Activated CD4-positive, alpha-beta T cell treated with anti-CD3 and anti-CD28 coated beads, Interleukin-2, amount 50 U/mL, for 48 hours (primary cell): Measurements from ENCODE around the gene NHERF1.
A peak's percentile ranks its signal among the peaks of the same experiment; 100 is the strongest.

Source experiments
- DNase-seq, 2 experiments: peaks; one replicate each; pipeline ENCODE4 v3.0.0-alpha.2; 2020

The NHERF1 gene

GRCh38 chr17:74750327-74751069 lies 2.1 kb downstream of the NHERF1 start:
- DNase-seq = peak in 1 of 2 experiments; percentile 48

GRCh38 chr17:74752415-74752814 lies 4.0 kb downstream of the NHERF1 start:
- no peak for DNase-seq

DNA sequence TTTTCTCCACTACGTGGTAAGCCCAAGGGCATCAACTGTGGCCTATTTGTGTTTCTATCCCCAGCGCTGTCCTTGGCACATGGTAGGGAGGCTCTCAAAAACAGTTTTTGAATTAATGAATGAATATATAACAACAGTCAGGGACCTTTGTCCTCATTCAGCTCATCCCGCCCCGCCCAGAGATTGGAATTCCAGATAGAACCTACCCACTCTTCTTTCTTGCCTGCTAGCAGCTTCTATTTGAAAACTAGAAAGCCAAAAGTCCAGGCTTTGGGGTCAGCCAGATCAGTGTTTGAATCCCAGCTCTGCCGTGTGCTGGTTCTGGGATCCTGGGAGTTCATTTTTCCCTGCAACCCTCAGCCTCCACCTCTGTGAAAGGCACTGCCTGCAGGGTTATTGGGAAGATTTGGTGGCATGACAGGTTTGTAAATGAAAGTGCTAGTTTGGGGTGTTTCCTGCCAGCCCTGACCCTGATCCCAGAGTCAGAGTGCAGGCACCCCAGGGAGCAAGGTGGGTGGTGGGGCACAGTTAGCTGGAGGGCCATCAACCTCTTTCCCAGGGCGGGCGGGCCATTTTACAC lies 4.5 kb downstream of the NHERF1 start:
- no peak for DNase-seq

DNA sequence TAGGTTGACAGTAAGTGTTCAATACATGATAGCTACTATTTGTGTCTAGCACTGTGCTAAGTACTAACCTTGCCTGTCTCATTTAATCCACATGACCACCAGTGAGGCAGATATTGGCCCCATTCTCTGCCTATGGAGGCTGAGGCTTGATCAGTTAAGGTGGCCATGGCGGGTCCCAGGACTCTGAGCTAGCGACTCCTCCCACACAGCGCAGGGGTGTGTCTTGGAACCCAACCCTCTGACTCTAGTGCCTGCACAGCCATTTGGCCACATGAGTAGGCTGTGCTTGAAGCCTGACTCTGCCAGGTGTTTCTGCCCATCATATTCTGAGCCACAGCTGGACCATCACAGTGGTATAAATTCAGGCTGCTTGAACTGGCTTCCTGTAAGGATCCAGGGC lies 6.4 kb downstream of the NHERF1 start:
- no peak for DNase-seq

GRCh38 chr17:74755533-74755932 lies 7.1 kb downstream of the NHERF1 start:
- DNase-seq = no peak

DNA sequence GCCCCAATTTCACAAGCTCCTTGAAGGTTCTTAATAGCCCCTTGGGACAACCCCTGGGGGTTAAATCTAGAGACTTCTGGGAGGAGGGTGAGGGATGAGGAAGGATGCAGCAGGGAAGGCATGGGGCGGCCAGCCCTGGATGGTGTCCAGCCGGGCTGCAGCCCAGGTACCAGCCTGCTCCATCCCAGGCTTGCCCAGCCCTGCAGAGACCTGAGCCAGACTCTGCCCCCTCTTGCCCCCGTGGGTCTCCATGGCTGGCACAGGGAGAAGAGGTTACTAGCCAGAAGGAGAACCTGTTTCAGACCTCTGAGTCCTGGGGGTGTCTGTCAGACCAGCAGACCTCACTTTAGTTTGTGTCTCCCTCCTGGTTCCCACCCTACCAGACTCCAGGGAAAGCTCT lies 8.5 kb downstream of the NHERF1 start:
- no peak for DNase-seq

DNA sequence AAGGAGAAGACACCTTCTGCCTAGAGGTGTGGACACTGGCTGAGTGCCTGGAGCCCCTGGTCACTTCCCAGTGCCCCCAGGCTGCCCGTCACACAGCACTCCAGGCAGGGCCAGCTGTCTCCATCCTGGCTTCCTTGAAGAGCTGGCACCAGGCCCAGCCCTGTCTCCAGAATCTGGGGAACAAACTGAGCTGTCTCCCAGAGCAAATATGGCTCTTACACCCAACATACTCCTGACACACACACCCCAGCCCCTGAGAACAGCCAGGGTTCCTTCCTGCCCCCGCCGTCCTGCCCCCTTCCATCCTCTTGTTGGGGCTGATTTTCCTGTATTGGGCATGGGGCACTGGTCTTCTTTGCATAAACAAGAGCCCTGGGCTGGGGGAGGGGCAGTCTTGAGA lies 9.1 kb downstream of the NHERF1 start:
- DNase-seq = no peak

DNA sequence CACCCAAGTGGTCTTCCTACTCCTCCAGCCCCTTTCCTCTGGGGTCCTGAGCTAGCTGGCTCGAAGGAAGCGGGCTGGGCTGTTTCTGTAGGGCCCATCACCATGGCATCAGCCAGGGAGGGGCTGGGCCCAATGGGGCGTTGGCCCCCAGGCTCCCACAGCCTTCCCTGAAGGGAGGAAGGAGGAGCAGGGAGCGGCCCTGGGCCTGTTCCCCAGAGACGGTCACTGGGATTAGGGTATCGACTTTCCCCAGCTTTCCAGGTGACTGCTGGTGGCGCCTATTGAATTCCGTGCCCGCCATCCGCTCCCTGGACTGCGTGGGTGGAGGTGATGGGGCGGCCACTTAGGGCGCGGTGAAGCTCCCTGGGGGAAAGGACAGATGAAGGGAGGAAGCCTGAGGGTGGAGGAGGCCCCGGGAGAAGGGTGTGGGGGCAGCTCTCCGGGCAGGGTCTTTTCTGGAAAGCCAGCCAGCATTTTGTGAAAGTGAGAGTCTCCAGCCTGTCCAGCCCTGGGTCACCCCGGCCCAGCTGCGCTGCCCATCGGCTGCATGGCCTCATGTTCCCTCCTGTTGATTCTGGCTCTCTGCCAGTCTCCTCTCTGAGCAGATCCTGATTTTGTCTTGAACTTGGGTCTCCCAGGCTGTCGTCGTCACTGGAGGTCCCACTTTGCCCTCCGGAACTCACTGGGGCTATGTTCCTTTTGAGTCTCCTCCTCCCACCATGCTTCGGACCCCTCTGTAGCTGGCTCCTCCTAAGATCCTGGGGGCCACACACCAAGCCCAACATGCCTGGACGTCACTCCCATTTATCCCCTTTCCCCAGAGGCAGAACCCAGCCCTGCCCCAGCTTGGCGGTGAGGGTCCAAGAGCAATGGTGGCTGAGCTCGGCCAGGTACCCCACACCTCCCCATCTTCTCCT lies 9.8 kb downstream of the NHERF1 start:
- DNase-seq = no peak

GRCh38 chr17:74758848-74759168 lies 10.4 kb downstream of the NHERF1 start:
- DNase-seq = no peak

DNA sequence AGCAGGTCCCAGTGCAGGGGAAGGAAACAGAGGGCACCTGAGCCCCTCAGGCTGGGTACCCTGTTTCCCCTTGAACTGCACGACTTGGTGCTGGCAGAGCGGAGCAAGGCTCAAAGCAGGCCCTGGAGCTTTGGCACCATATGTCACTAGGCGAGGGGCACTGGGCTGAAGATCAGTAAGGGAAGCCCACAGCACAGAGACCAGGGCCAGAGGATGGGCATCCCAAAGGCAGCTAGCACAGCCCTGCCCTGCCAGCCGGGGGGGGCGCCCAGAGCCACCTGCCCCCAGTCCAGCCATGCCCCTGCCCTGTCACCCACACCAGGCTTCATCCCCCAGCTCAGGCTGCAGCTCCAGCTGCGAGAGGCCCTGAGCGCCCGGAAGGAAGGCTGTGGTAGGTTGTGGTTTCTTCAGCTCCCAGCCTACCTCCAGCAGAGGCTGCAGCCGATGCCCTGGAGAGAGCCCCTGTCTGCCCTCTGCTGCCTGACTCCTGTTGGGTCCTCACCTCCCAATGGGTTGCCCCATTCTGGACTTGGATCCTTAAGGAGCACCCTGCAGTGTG lies 10.9 kb downstream of the NHERF1 start:
- peak in 1 of 2 experiments; percentile 59 for DNase-seq

DNA sequence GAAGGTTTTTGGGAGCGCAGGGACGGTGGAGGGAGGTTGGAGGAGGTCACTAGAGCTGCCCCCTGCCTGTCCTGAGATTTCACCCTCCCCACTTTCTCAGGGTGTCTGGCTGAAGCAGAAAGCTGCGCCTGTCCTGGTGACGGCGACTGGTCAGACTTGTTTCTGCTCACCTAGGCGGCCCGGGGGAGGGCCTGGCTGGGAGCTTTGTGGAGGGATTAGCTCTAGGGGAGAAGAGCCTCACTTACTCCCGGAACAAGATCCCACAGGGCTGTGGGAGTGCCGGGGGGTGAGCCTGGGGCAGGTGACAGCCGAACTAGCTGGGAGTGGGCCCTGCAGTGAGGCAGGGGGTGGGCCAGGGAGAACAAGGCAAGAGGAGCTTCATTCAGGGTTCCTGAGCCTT lies 11.5 kb downstream of the NHERF1 start:
- no peak for DNase-seq

DNA sequence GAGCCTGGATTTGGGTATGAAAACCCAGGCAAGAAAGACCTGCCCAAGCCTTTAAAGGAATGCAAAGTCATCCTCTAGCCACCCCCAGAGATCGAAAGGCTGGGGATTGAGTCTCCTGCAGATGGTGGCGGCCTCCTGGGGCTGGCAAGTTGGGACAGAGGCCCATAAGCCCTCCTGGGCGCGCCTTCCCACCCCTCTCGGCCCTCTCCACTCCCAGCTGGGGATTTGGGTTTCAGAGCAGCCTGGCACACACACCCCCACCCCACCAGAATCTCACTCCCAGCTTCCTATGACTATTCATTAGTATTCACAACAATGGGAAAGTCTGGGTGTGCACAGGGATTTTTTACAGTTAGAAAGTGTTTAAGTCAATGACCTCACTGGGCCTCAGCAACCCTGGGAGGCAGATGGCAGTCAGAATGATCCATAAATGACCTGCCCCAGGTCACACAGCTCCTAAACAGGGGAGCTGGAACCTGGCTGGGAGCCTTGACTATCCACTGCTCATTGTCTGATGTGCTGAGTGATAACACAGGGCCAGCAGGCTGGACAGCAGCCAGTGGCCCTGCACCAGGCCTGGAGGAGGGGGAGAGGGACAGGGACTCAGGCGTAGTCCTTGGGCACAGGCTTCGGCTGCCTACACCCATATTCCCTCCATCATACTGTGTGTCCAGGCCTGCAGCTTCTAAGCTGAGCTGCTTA lies 12.1 kb downstream of the NHERF1 start:
- DNase-seq = no peak

DNA sequence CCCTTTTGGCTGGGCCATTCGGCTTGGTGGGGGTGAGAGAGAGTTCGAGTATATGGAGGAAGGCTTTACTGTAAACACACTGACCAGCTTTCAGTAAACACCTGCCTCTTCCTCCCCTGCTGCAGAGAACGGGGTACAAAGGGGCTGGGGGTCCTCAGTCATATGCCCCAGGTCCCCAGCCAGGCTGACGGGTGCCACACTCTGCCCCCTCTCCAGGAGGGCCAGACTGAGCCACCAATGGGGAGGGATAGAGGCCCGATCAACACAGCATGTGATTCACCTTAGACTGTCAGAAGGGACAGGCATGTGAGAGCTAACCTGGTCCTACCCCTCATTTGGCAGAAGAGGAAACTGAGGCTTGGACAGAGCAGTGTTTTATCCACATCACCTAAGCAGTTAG lies 13.0 kb downstream of the NHERF1 start:
- DNase-seq = no peak

- no peak for DNase-seq
Measured at GRCh38 chr17:74761931-74762330, 13.5 kb downstream of the NHERF1 start.

GRCh38 chr17:74763565-74764387 lies 15.3 kb downstream of the NHERF1 start:
- DNase-seq = no peak

DNA sequence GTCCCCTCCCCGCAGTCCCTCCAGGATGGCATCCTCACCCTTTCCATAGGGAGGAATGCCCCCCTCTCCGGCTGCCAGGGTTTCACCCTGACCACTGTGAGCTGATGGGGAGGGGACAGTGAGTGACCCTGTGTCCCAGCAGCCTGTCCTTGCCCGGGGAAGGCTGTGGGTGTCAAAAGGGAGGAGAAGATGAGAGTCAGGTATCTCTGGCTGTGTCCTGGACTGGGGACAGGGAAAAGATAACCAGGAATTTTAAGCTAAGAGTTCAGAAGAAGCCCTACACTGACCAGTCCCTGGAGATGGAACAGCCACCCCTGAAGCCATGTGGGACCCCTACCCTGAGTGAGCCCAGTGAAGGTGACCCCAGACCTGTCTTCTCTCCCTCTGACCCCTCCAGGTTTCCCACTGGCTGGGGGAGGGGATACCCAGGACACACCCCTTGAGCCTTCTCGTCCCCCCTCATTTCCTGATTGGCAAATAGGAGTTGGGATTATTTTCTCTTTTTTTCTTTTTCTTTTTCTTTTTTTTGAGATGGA lies 16.4 kb downstream of the NHERF1 start:
- no peak for DNase-seq

DNA sequence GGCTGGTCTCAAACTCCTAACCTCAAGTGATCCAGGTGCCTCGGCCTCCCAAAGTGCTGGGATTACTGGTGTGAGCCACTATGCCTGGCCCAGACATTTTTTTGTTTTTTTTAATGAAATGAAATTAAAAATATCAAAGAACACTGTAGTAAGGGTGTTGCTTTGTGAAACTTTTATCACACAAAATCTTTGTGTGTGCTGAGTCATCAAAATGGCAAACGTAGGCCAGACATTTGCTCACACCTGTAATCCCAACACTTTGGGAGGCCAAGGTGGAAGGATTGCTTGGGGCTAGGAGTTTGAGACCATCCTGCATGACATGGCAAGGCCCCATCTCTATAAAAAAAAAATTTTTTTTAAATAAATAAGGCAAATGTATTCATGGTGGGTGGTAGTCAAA lies 18.0 kb downstream of the NHERF1 start:
- DNase-seq = no peak

DNA sequence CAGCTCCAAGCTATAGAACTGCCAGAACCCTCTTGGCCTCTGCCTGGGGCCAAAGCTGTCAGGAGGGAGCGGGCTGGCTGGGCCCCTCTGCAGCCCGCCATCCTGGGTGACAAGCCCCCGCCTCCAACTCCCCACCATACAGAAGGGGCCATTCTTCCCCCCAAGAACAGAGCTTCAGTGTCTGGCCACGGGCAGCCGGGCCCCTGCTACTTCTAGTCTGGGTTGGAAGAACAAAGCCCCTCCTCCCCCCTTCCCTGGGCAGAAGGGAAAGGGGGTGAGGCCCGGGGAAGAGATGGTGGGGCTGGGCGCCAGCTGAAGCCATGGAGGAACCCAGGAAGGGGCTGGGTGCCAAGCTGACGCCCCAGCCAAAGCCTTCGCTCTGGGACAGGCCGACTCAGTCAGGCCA lies 18.7 kb downstream of the NHERF1 start:
- DNase-seq = no peak

- no peak for DNase-seq
Measured at GRCh38 chr17:74768069-74768762, 19.8 kb downstream of the NHERF1 start.

- no peak for DNase-seq
Measured at GRCh38 chr17:74768763-74769114, 20.3 kb downstream of the NHERF1 start.

DNA sequence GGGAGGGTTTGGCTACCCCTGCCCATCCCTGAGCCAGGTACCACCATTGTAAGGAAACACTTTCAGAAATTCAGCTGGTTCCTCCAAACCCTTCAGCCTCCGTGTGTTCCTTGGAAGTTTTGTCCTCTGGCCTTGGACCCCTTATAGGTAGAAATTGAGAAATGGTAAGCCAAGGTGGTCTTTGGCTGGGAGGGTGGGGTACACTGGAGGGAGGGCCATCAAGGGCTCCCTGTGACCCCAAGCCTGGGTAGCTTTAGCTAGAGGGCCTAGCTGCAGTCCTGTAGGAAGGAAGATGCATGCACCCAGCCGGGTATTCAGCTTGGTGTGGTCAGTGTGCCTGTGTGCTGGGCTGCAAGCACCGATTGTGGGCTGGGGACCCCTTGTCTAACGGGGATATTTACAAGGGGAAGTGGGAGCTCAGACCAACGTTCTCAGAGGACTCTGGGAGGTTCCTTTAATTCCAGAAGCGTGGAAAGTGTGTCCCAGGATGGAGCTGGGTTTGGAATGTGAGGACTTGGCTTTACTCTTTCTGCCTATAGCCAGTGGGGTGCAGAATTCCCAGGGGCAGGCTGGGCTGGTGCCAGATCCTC lies 20.9 kb downstream of the NHERF1 start:
- DNase-seq = no peak
